K562 (cell line): Measurements from ENCODE around the gene RER1. TPM values are rescaled to one million over a fixed set of nuclear protein-coding genes. Genes with fewer than 3 reads are reported as not detected.

Source experiments
- FOXK2 ChIP-seq, 2 experiments: fragments of 450-650 bp; IDR thresholded peaks in 1 of 2; conservative IDR thresholded peaks in 1 of 2; 2 replicates each; pipeline ENCODE4 v1.6.1; 2016; ENCODE audit warnings: low read depth in 2 of 2, mild to moderate bottlenecking in 1 of 2
- REST ChIP-seq, 2 experiments: fragments of 450-650 bp; formaldehyde crosslinking in 1 of 2; IDR thresholded peaks; 2 replicates each; pipeline versions ENCODE4 v1.4.0 to v1.6.1; 2014 to 2020; ENCODE audit warnings: mild to moderate bottlenecking in 2 of 2, borderline replicate concordance in 1 of 2, low read depth in 1 of 2
- TGIF2 ChIP-seq: sonication (generic); formaldehyde crosslinking; IDR thresholded peaks from 2 replicates; pipeline ENCODE4 v1.8.1; 2022; ENCODE audit warnings: mild to moderate bottlenecking, missing genetic modification reagents, moderate library complexity
- ZFP36 ChIP-seq: fragments of 150-350 bp; IDR thresholded peaks from 2 replicates; pipeline ENCODE4 v1.6.1; 2018; ENCODE audit warnings: low read length, low read depth; ENCODE audit not compliant: partially characterized antibody
- ZNF407 ChIP-seq: fragments of 450-650 bp; IDR thresholded peaks from 2 replicates; pipeline ENCODE4 v1.6.1; 2016; ENCODE audit warnings: low read depth
- polyA plus RNA-seq, 8 experiments: library from polyadenylated mRNA; depleted of rRNA in 4 of 8; stranded (reverse) in 5 of 8; unstranded in 3 of 8; fragments of >200 nt; fragmentation: Nextera tagmentation in 2 of 8; fragmentation: Illumina TruSeq in 1 of 8; extraction: Ambion mirVana in 2 of 8; extraction: Trizol in 1 of 8; gene quantifications; 2 replicates each; pipeline versions ENCODE4 v1.2.1 to v1.2.3, GENCODE V29; 2011 to 2014; ENCODE audit warnings: inconsistent platforms in 1 of 8, missing spikeins in 1 of 8
- total RNA-seq, 7 experiments: library from RNA; depleted of rRNA in 6 of 7; stranded (reverse); fragments of >200 nt in 6 of 7; fragmentation: Illumina TruSeq in 2 of 7; extraction: Trizol in 2 of 7; gene quantifications; 2 replicates each; pipeline versions ENCODE4 v1.2.1 to v1.2.3, GENCODE V29; 2011 to 2021; ENCODE audit warnings: low replicate concordance in 1 of 7
- TF ChIP-seq, protein P1 (sequence below), 3 experiments: fragments of 200-800 bp in 1 of 3; sonication (Bioruptor generic) in 1 of 3; sonication (generic) in 1 of 3; formaldehyde crosslinking in 1 of 3; IDR thresholded peaks; 2 replicates each; pipeline versions ENCODE4 v1.6.1 to v1.8.0; 2016 to 2022; ENCODE audit warnings: mild to moderate bottlenecking in 2 of 3, missing compliant biosample characterization in 2 of 3, missing genetic modification characterization in 2 of 3, missing genetic modification reagents in 1 of 3
- TF ChIP-seq, protein P2 (sequence below): fragments of 450-650 bp; IDR thresholded peaks from one replicate; pipeline ENCODE4 v1.6.1; 2018; ENCODE audit warnings: mild to moderate bottlenecking, moderate library complexity; ENCODE audit not compliant: partially characterized antibody

Gene RER1
- total and polyA plus RNA-seq, 9 of the 15 experiments (the other 6 are each of a cell fraction or from before 2014, with no cell fraction given) = 19.6 to 354 (median 183) TPM

GRCh38 chr1:2419416-2419815 is 27.8 kb downstream of the RER1 start (continued):
- TF ChIP-seq ZNF407 (no peak), ZFP36 (no peak), TGIF2 (CRISPR knock-in tag) (no peak), FOXK2 (conservative IDR thresholded peaks at IDR 0.05 in 1 of 2, IDR thresholded peaks at IDR 0.05 in 1 of 2; ENCODE audit: low read depth in 2 of 2) (no peak), REST (IDR thresholded peaks at IDR 0.05; ENCODE audit: borderline replicate concordance) (no peak), REST (CRISPR knock-in tag; IDR thresholded peaks at IDR 0.05; ENCODE audit: low read depth) (no peak)
- TF ChIP-seq, protein P1, sequence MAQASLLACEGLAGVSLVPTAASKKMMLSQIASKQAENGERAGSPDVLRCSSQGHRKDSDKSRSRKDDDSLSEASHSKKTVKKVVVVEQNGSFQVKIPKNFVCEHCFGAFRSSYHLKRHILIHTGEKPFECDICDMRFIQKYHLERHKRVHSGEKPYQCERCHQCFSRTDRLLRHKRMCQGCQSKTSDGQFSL (CRISPR knock-in tag; IDR thresholded peaks at IDR 0.05) = no peak
- TF ChIP-seq, protein P1 (tag; IDR thresholded peaks at IDR 0.05) = no peak
- TF ChIP-seq, protein P2, sequence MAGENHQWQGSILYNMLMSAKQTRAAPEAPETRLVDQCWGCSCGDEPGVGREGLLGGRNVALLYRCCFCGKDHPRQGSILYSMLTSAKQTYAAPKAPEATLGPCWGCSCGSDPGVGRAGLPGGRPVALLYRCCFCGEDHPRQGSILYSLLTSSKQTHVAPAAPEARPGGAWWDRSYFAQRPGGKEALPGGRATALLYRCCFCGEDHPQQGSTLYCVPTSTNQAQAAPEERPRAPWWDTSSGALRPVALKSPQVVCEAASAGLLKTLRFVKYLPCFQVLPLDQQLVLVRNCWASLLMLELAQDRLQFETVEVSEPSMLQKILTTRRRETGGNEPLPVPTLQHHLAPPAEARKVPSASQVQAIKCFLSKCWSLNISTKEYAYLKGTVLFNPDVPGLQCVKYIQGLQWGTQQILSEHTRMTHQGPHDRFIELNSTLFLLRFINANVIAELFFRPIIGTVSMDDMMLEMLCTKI = no peak
